Liver (tissue), 9 donors: ENCODE measurements around the gene SCYGR4. TPM values are rescaled to one million over a fixed set of nuclear protein-coding genes. Genes with fewer than 3 reads are reported as not detected.

Source experiments
- DNase-seq: peaks from one replicate; pipeline ENCODE4 v3.0.0-alpha.2; 2017; ENCODE audit warnings: low spot score
- H3K27ac ChIP-seq, 2 donors: one replicate each; pipeline ENCODE4 v1.7.0; 2013; ENCODE audit warnings: inconsistent platforms in 2 of 2, low read length in 2 of 2, control low read depth in 1 of 2, low read depth in 1 of 2, mild to moderate bottlenecking in 1 of 2
- H3K27me3 ChIP-seq, 4 donors: one replicate each; pipeline versions ENCODE4 v1.6.1 to v1.7.0; 2013; ENCODE audit warnings: low read length in 3 of 4, inconsistent platforms in 1 of 4, mild to moderate bottlenecking in 1 of 4, moderate library complexity in 1 of 4; ENCODE audit not compliant: control insufficient read depth in 4 of 4, insufficient read depth in 4 of 4
- H3K36me3 ChIP-seq, 4 donors: one replicate each; pipeline versions ENCODE4 v1.6.1 to v1.7.0; 2013; ENCODE audit warnings: low read length in 3 of 4, mild to moderate bottlenecking in 3 of 4, low read depth in 1 of 4, moderate library complexity in 1 of 4; ENCODE audit not compliant: control insufficient read depth in 4 of 4, insufficient read depth in 3 of 4
- H3K4me1 ChIP-seq, 4 donors: one replicate each; pipeline versions ENCODE4 v1.6.1 to v1.7.0; 2013; ENCODE audit warnings: low read length in 3 of 4, mild to moderate bottlenecking in 3 of 4, moderate library complexity in 1 of 4; ENCODE audit not compliant: control insufficient read depth in 4 of 4, insufficient read depth in 4 of 4
- H3K4me3 ChIP-seq, 3 donors: one replicate each; pipeline versions ENCODE4 v1.6.1 to v1.7.0; 2013; ENCODE audit warnings: low read length in 3 of 3, control low read depth in 1 of 3, low read depth in 1 of 3, mild to moderate bottlenecking in 1 of 3
- H3K9ac ChIP-seq, 2 donors: one replicate each; pipeline ENCODE4 v1.7.0; 2013; ENCODE audit warnings: low read length in 2 of 2, mild to moderate bottlenecking in 2 of 2, moderate library complexity in 2 of 2, control low read depth in 1 of 2, low read depth in 1 of 2
- H3K9me3 ChIP-seq, 4 donors: one replicate each; pipeline versions ENCODE4 v1.6.1 to v1.7.0; 2013; ENCODE audit warnings: low read length in 3 of 4; ENCODE audit not compliant: control insufficient read depth in 4 of 4
- CTCF ChIP-seq: fragments of 150-350 bp; IDR thresholded peaks from 2 replicates; pipeline ENCODE4 v1.5.1; 2017; ENCODE audit warnings: improper control_type of control experiment, low read depth, low read length; ENCODE audit not compliant: missing input control
- FOXA1 ChIP-seq: IDR thresholded peaks from 2 replicates; pipeline ENCODE4 v1.6.1; 2016; ENCODE audit warnings: antibody characterized with exemption
- FOXA2 ChIP-seq: IDR thresholded peaks from 2 replicates; pipeline ENCODE4 v1.6.1; 2016; ENCODE audit warnings: antibody characterized with exemption
- GABPA ChIP-seq, 2 donors: IDR thresholded peaks in 1 of 2; conservative IDR thresholded peaks in 1 of 2; 2 replicates each; pipeline ENCODE4 v1.6.1; 2016; ENCODE audit warnings: antibody characterized with exemption in 2 of 2, mild to moderate bottlenecking in 1 of 2, moderate library complexity in 1 of 2
- HNF4A ChIP-seq, 2 donors: conservative IDR thresholded peaks; 2 replicates each; pipeline ENCODE4 v1.6.1; 2016; ENCODE audit warnings: antibody characterized with exemption in 2 of 2, mild to moderate bottlenecking in 2 of 2
- HNF4G ChIP-seq: IDR thresholded peaks from 2 replicates; pipeline ENCODE4 v1.6.1; 2016; ENCODE audit warnings: antibody characterized with exemption
- JUND ChIP-seq, 2 donors: IDR thresholded peaks; 2 replicates each; pipeline ENCODE4 v1.6.1; 2016; ENCODE audit warnings: antibody characterized with exemption in 2 of 2
- NR2F2 ChIP-seq: IDR thresholded peaks from 2 replicates; pipeline ENCODE4 v1.6.1; 2016; ENCODE audit warnings: antibody characterized with exemption
- RAD21 ChIP-seq, 2 donors: IDR thresholded peaks; 2 replicates each; pipeline ENCODE4 v1.6.1; 2016; ENCODE audit warnings: antibody characterized with exemption in 2 of 2, mild to moderate bottlenecking in 2 of 2
- RXRA ChIP-seq, 2 donors: IDR thresholded peaks; 2 replicates each; pipeline ENCODE4 v1.6.1; 2017 to 2018; ENCODE audit warnings: antibody characterized with exemption in 2 of 2, mild to moderate bottlenecking in 1 of 2
- SP1 ChIP-seq: IDR thresholded peaks from 2 replicates; pipeline ENCODE4 v1.6.1; 2018; ENCODE audit warnings: antibody characterized with exemption, mild to moderate bottlenecking
- TAF1 ChIP-seq: conservative IDR thresholded peaks from 2 replicates; pipeline ENCODE4 v1.6.1; 2016; ENCODE audit warnings: antibody characterized with exemption, mild to moderate bottlenecking
- YY1 ChIP-seq: IDR thresholded peaks from 2 replicates; pipeline ENCODE4 v1.6.1; 2016; ENCODE audit warnings: antibody characterized with exemption, mild to moderate bottlenecking
- WGBS: extraction: QIAGEN DNeasy Blood & Tissue Kit; methylation state at CpG from one replicate; pipeline ENCODE4 v1.1.7; 2013; 5-methylcytosine and 5-hydroxymethylcytosine counted together
- polyA plus RNA-seq, 2 donors: library from polyadenylated mRNA; stranded (reverse) in 1 of 2; unstranded in 1 of 2; fragments of 200-250 nt in 1 of 2; fragments of >200 nt in 1 of 2; fragmentation: Nextera tagmentation in 1 of 2; extraction: Ambion mirVana in 1 of 2; gene quantifications; one replicate each; pipeline versions ENCODE4 v1.2.1 to v1.2.3, GENCODE V29; 2013 to 2015
- total RNA-seq, 2 donors: library from RNA; depleted of rRNA; stranded (reverse); fragments of >200 nt; gene quantifications; one replicate each; pipeline ENCODE4 v1.2.3, GENCODE V29; 2014
- TF ChIP-seq, protein P1 (sequence below): IDR thresholded peaks from 2 replicates; pipeline ENCODE4 v1.6.1; 2016; ENCODE audit warnings: antibody characterized with exemption, mild to moderate bottlenecking
- TF ChIP-seq, protein P2 (sequence below): IDR thresholded peaks from 2 replicates; pipeline ENCODE4 v1.6.1; 2016; ENCODE audit warnings: antibody characterized with exemption
- TF ChIP-seq, protein P3 (sequence below): IDR thresholded peaks from 2 replicates; pipeline ENCODE4 v1.6.1; 2016; ENCODE audit warnings: antibody characterized with exemption
- donor health status: healthy.
- donor health status: healthy.
- donor health status: healthy.
- donor health status: healthy.
- donor health status: healthy.

Gene SCYGR4
- total and polyA plus RNA-seq, 4 donors: not detected

DNA sequence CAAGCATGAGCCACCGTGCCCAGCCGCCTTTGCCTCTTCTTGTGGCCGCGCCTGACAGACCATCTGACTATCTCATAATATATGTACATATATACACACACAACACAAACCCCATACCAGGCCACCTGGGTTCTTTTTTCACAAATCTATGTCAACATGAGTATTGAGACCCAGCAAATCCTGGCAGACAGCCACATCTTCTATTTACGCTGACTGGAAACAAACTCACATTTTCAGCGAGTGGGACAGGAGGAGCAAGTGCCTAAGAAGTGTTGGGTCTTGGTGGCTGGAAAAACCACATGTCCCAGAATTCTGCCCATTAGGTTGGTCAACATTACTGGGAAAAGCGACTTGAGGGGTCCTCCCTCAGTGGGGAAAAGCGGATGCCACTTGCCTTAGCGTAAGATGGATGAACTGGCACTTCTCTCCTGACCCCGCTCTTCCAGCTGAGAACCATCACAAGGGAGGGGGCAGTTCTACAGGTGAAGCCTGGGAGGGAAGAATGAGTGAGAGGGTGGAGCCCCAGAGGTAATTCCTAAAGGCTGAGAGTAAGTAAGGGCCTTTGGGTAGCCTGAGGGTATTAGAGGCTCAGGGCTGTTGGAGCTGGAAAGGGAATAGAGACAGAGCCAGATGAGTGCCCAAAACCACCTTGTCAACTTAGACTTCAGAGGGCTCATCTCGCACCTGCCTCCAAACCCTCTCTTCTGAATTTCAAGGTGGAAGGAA, 4.6 kb upstream of the SCYGR4 start:
- Histone ChIP-seq H3K9me3 (no peaks in the 10 kb centered on the region), H3K27ac (no peak overlapping the region)
- WGBS: 74% methylated on average over 11 of the region's 11 CpGs

GRCh38 chr2:227613272-227613660, 4.0 kb upstream of the SCYGR4 start:
- Histone ChIP-seq H3K9ac (no peak overlapping the region), H3K9me3 (no peaks in the 10 kb centered on the region), H3K4me3 (no peak overlapping the region), H3K36me3 (no peaks in the 10 kb centered on the region), H3K27me3 (no peaks in the 10 kb centered on the region), H3K4me1 (peaks cover 0 to 2% (median 0%) of the 10 kb centered on the region in 4 donors), H3K27ac (no peak overlapping the region)
- DNase-seq: no peak
- TF ChIP-seq YY1 (no peak), HNF4G (no peak), NR2F2 (no peak)
- WGBS: 77% methylated on average over 4 of the region's 4 CpGs

More for the DNA sequence above, 4.6 kb upstream of the SCYGR4 start:
- no peaks in the 10 kb centered on the region for H3K36me3 ChIP-seq
- no peak overlapping the region for H3K9ac ChIP-seq
- TF ChIP-seq RXRA (IDR thresholded peaks at IDR 0.05): no peak
- TF ChIP-seq HNF4G: no peak
- TF ChIP-seq, protein P1, sequence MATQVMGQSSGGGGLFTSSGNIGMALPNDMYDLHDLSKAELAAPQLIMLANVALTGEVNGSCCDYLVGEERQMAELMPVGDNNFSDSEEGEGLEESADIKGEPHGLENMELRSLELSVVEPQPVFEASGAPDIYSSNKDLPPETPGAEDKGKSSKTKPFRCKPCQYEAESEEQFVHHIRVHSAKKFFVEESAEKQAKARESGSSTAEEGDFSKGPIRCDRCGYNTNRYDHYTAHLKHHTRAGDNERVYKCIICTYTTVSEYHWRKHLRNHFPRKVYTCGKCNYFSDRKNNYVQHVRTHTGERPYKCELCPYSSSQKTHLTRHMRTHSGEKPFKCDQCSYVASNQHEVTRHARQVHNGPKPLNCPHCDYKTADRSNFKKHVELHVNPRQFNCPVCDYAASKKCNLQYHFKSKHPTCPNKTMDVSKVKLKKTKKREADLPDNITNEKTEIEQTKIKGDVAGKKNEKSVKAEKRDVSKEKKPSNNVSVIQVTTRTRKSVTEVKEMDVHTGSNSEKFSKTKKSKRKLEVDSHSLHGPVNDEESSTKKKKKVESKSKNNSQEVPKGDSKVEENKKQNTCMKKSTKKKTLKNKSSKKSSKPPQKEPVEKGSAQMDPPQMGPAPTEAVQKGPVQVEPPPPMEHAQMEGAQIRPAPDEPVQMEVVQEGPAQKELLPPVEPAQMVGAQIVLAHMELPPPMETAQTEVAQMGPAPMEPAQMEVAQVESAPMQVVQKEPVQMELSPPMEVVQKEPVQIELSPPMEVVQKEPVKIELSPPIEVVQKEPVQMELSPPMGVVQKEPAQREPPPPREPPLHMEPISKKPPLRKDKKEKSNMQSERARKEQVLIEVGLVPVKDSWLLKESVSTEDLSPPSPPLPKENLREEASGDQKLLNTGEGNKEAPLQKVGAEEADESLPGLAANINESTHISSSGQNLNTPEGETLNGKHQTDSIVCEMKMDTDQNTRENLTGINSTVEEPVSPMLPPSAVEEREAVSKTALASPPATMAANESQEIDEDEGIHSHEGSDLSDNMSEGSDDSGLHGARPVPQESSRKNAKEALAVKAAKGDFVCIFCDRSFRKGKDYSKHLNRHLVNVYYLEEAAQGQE: no peak
- DNase-seq: no peak
- H3K27me3 ChIP-seq: no peaks in the 10 kb centered on the region
- no peak overlapping the region for H3K4me3 ChIP-seq
- peaks cover 0 to 2% (median 0%) of the 10 kb centered on the region in 4 donors for H3K4me1 ChIP-seq

DNA sequence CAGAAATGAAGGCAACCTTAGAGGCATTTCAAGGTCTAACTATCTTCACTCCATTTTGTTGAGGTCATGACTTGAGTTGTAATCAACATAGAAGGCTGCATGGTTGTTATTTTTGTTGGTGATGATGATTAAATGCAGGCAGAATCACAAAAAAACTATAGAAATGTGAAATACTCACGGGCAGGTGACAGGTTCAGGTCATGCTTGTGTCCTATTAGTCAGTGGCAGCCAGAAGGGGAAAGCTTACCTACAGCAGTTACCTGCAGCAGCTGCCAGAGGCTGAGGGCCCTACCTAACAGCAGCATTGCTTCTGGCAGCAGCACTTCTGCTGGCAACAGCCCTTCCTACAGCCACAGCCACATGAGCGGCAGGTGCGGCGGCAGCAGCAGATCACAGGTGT, 3.1 kb upstream of the SCYGR4 start:
- no peaks in the 10 kb centered on the region for H3K27me3 ChIP-seq
- H3K9me3 ChIP-seq: no peaks in the 10 kb centered on the region
- H3K36me3 ChIP-seq: no peaks in the 10 kb centered on the region
- peaks cover 0 to 2% (median 0%) of the 10 kb centered on the region in 4 donors for H3K4me1 ChIP-seq
- H3K9ac ChIP-seq: no peak overlapping the region
- WGBS: 93% methylated on average over 4 of the region's 4 CpGs
- H3K27ac ChIP-seq: no peak overlapping the region
- H3K4me3 ChIP-seq: no peak overlapping the region
- DNase-seq: no peak
- TF ChIP-seq HNF4A (conservative IDR thresholded peaks at IDR 0.05) (no peak), NR2F2 (no peak), SP1 (no peak), FOXA2 (no peak), RXRA (IDR thresholded peaks at IDR 0.05) (no peak), GABPA (IDR thresholded peaks at IDR 0.05 in 1 of 2, conservative IDR thresholded peaks at IDR 0.05 in 1 of 2) (no peak), FOXA1 (no peak), YY1 (no peak), JUND (IDR thresholded peaks at IDR 0.05) (no peak), TAF1 (no peak), CTCF (no peak), RAD21 (IDR thresholded peaks at IDR 0.05) (no peak)
- TF ChIP-seq, protein P2, sequence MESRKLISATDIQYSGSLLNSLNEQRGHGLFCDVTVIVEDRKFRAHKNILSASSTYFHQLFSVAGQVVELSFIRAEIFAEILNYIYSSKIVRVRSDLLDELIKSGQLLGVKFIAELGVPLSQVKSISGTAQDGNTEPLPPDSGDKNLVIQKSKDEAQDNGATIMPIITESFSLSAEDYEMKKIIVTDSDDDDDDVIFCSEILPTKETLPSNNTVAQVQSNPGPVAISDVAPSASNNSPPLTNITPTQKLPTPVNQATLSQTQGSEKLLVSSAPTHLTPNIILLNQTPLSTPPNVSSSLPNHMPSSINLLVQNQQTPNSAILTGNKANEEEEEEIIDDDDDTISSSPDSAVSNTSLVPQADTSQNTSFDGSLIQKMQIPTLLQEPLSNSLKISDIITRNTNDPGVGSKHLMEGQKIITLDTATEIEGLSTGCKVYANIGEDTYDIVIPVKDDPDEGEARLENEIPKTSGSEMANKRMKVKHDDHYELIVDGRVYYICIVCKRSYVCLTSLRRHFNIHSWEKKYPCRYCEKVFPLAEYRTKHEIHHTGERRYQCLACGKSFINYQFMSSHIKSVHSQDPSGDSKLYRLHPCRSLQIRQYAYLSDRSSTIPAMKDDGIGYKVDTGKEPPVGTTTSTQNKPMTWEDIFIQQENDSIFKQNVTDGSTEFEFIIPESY: no peak
- TF ChIP-seq, protein P3, sequence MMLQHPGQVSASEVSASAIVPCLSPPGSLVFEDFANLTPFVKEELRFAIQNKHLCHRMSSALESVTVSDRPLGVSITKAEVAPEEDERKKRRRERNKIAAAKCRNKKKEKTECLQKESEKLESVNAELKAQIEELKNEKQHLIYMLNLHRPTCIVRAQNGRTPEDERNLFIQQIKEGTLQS: no peak
- TF ChIP-seq, protein P1: no peak
